Transverse colon (tissue), 4 donors: ENCODE results near the gene PECR.

ENCODE experiments used
- EP300 ChIP-seq: sonication (generic); formaldehyde crosslinking; IDR thresholded peaks from one replicate; pipeline ENCODE4 v1.6.1; 2017; ENCODE audit warnings: antibody characterized with exemption, low read depth
- POLR2A ChIP-seq: fragments of 450-650 bp; IDR thresholded peaks from one replicate; pipeline ENCODE4 v1.6.1; 2016; ENCODE audit warnings: antibody characterized with exemption, mild to moderate bottlenecking, moderate library complexity
- POLR2AphosphoS5 ChIP-seq, 3 donors: sonication (generic); formaldehyde crosslinking; IDR thresholded peaks; one replicate each; pipeline ENCODE4 v1.6.1; 2016; ENCODE audit warnings: antibody characterized with exemption in 3 of 3
- TF ChIP-seq, protein P1 (sequence below), 5 experiments: fragments of 200-600 bp in 3 of 5; fragments of 450-650 bp in 2 of 5; sonication (generic) in 3 of 5; IDR thresholded peaks; 1 replicate in 2 of 5; 2 replicates in 3 of 5; pipeline ENCODE4 v1.5.1; 2016 to 2017; ENCODE audit warnings: antibody characterized with exemption in 5 of 5, inconsistent platforms in 3 of 5, mild to moderate bottlenecking in 2 of 5, moderate library complexity in 1 of 5

DNA sequence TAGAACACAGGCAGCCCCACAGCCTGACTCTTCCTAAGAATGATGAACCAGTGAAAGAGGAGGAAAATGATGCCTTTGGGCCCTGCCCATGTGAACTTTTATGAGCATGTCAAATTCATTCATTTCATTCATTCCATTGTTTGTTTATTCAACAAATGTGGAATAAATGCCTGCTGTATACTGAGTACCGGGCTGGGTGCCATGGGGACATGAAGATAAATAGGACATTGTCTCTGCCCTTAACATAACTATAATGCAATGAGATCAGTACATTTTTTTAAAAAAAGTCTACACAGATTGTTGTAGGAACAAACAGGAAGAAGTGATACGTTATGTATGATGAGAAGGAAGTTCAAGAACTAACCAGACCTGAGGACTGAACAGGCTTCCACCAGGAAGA lies 83.0 kb downstream of the PECR start:
- TF ChIP-seq, protein P1, sequence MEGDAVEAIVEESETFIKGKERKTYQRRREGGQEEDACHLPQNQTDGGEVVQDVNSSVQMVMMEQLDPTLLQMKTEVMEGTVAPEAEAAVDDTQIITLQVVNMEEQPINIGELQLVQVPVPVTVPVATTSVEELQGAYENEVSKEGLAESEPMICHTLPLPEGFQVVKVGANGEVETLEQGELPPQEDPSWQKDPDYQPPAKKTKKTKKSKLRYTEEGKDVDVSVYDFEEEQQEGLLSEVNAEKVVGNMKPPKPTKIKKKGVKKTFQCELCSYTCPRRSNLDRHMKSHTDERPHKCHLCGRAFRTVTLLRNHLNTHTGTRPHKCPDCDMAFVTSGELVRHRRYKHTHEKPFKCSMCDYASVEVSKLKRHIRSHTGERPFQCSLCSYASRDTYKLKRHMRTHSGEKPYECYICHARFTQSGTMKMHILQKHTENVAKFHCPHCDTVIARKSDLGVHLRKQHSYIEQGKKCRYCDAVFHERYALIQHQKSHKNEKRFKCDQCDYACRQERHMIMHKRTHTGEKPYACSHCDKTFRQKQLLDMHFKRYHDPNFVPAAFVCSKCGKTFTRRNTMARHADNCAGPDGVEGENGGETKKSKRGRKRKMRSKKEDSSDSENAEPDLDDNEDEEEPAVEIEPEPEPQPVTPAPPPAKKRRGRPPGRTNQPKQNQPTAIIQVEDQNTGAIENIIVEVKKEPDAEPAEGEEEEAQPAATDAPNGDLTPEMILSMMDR (IDR thresholded peaks at IDR 0.05): no peak
- TF ChIP-seq POLR2AphosphoS5 (IDR thresholded peaks at IDR 0.05) (no peak), POLR2A (no peak), EP300 (no peak)
